ENCODE measurements around the gene ELF5. TPM values are rescaled to one million over a fixed set of nuclear protein-coding genes. Genes with fewer than 3 reads are reported as not detected.
A peak's percentile ranks its signal among the peaks of the same experiment; 100 is the strongest.

ELF5 gene
- total and polyA plus RNA-seq, 2 of the 8 experiments (the other 6 are each of a cell fraction or from before 2014, with no cell fraction given): not detected

DNA sequence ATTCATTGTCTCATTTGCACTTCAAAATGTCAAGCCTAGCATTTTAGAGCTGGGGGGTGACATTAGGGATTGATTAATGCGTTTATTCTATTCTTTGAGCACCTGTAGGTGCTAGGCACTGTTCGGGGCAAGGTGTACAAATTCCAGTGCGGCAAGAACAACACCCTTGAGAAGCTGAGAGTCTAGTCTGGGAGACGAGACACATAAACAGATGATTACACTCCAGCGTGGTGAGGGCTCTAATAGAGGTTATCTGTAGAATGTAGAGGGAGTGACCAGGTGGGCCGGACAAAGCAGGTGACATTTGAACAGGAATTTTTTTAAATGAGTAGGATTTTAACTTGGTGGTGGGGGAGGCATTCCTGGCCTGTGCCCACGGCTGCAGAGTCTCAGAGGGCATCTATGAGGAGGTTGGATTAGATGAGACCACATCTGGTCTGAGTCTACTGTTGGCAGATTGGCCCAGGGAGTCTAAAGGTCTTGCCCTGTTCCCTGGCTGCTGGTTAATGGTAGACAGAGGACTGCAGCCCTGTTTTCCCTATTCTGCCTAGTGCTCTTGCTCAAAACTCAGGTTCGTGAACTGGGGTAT lies 73.9 kb downstream of the ELF5 start:
- Histone ChIP-seq H3K23me2 (ENCODE audit: low read depth, low read length) (no peaks in the 10 kb centered on the region), H2AK5ac (ENCODE audit: low read depth, low read length) (no peak overlapping the region), H2BK12ac (ENCODE audit: low read depth, low read length) (no peak overlapping the region), H3K9ac (replicated peaks in 1 of 4; ENCODE audit: extremely low read depth in 1 of 4, low read depth in 3 of 4, low read length in 3 of 4) (no peak overlapping the region), H3K79me1 (ENCODE audit: low read depth, low read length) (no peaks in the 10 kb centered on the region), H3K27me3 (replicated peaks in 1 of 4; ENCODE audit: control insufficient read depth in 3 of 4, extremely low read depth in 1 of 4, insufficient read depth in 3 of 4, low read length in 3 of 4) (no peaks in the 10 kb centered on the region), H2BK120ac (replicated peaks; ENCODE audit: low read depth, low read length) (no peak overlapping the region), H4K8ac (ENCODE audit: extremely low read depth, insufficient read depth, low read length) (no peak overlapping the region), H3K4me2 (ENCODE audit: insufficient read depth in 1 of 2, low read depth in 2 of 2, low read length in 2 of 2) (peak overlapping the region; percentile 55 to 73), H3K4ac (replicated peaks; ENCODE audit: insufficient read length, low read depth, low read length) (no peak overlapping the region), H2AFZ (ENCODE audit: low read length) (no peak overlapping the region), H3K27ac (ENCODE audit: low read depth, low read length) (no peak overlapping the region), H3K4me3 (ENCODE audit: extremely low read depth in 1 of 4, insufficient read depth in 2 of 4, low read depth in 3 of 4, low read length in 4 of 4) (peak overlapping the region; percentile 58 to 94 (median 63)), H3K9me3 (ENCODE audit: insufficient read depth in 2 of 2, low read depth in 1 of 2, low read length in 1 of 2) (peaks cover 3 to 12% of the 10 kb centered on the region in 2 experiments; a peak in 1 of 4 replicates), H4K20me1 (replicated peaks in 1 of 2; ENCODE audit: control insufficient read depth in 1 of 2, insufficient read depth in 2 of 2, low read length in 2 of 2) (no peaks in the 10 kb centered on the region), H2BK20ac (ENCODE audit: low read length) (no peak overlapping the region), H3K36me3 (ENCODE audit: control insufficient read depth in 2 of 4, insufficient read depth in 4 of 4, low read length in 3 of 4) (no peaks in the 10 kb centered on the region), H3K23ac (ENCODE audit: insufficient read length) (no peak overlapping the region), H4K5ac (ENCODE audit: insufficient read length, low read depth, low read length) (no peak overlapping the region), H2BK5ac (ENCODE audit: low read depth, low read length) (no peak overlapping the region), H4K91ac (replicated peaks; ENCODE audit: insufficient read length, low read length) (no peak overlapping the region), H3K14ac (ENCODE audit: insufficient read length) (no peak overlapping the region), H3K18ac (ENCODE audit: extremely low read depth, low read length) (no peak overlapping the region), H3K4me1 (replicated peaks in 1 of 4; ENCODE audit: control insufficient read depth in 3 of 4, insufficient read depth in 4 of 4, low read length in 3 of 4) (no peaks in the 10 kb centered on the region), H3K56ac (replicated peaks; ENCODE audit: insufficient read length, low read depth, low read length) (no peak overlapping the region), H3K79me2 (ENCODE audit: control insufficient read depth in 1 of 2, insufficient read depth in 2 of 2, low read length in 2 of 2) (no peaks in the 10 kb centered on the region), H2BK15ac (ENCODE audit: low read length) (no peak overlapping the region)
- TF ChIP-seq BCL11A (IDR thresholded peaks at IDR 0.05; ENCODE audit: low read depth in 2 of 2, low read length in 2 of 2) (no peak), RAD21 (IDR thresholded peaks at IDR 0.05 in 1 of 2, conservative IDR thresholded peaks at IDR 0.05 in 1 of 2; ENCODE audit: low read depth in 2 of 2, low read length in 2 of 2) (no peak)
- TF ChIP-seq, protein P1, sequence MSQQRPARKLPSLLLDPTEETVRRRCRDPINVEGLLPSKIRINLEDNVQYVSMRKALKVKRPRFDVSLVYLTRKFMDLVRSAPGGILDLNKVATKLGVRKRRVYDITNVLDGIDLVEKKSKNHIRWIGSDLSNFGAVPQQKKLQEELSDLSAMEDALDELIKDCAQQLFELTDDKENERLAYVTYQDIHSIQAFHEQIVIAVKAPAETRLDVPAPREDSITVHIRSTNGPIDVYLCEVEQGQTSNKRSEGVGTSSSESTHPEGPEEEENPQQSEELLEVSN (IDR thresholded peaks at IDR 0.05): no peak
- CTCF ChIA-PET (ENCODE audit: partially characterized antibody): interaction anchor here (0.6 to 1.3 kb wide), 2 partner anchors 73 to 290 kb away, joined by 3 read pairs; no protein-coding TSS in a partner anchor
- FAIRE-seq: no peak
- POLR2A ChIA-PET (ENCODE audit: partially characterized antibody): no interaction called here
- DNase-seq (ENCODE audit: low read depth in 1 of 2, low spot score in 2 of 2): no peak
- WGBS, 2 experiments (ENCODE audit: extremely low coverage in 1 of 2, insufficient coverage in 1 of 2, insufficient read length in 1 of 2, insufficient replicate concordance in 2 of 2, low coverage in 1 of 2, low lambda C conversion rate in 2 of 2, missing lambda C conversion rate in 1 of 2): 85% methylated on average over 8 of the region's 8 CpGs; no CpG with 5 or more reads in 1 of the 2 experiments

Data from H1 (cell line).